ENCODE data around the gene SMG6.

DNA sequence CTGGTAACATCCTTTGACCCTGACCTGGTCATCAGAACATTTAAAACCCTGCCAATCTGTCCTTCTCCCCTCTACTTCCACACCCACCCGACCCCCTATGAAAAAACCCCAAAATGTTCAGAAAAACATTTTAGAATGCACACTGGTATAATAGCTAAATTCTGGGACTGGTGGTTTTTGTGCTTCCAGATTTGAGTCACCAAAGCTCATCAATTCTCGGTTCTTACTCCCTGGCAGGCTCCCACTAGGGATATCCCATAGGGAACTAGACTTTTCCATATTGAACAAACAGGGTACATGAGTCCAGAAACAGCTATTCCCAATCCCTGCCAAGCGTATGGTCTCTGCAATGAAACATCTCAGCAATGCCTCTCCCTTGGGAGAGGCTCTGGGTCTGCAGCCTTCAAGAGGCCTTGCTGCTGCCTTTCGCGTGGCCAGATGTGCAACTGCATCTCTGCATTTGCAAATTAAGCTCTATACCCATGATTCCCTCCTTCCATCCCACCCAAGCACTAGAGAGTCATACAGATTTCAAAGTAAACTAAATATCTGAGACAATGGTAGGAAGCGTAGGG is 67.7 kb downstream of the SMG6 start:
- TF ChIP-seq, protein P1, sequence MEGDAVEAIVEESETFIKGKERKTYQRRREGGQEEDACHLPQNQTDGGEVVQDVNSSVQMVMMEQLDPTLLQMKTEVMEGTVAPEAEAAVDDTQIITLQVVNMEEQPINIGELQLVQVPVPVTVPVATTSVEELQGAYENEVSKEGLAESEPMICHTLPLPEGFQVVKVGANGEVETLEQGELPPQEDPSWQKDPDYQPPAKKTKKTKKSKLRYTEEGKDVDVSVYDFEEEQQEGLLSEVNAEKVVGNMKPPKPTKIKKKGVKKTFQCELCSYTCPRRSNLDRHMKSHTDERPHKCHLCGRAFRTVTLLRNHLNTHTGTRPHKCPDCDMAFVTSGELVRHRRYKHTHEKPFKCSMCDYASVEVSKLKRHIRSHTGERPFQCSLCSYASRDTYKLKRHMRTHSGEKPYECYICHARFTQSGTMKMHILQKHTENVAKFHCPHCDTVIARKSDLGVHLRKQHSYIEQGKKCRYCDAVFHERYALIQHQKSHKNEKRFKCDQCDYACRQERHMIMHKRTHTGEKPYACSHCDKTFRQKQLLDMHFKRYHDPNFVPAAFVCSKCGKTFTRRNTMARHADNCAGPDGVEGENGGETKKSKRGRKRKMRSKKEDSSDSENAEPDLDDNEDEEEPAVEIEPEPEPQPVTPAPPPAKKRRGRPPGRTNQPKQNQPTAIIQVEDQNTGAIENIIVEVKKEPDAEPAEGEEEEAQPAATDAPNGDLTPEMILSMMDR (IDR thresholded peaks at IDR 0.05), result no peak
- TF ChIP-seq POLR2A (IDR thresholded peaks at IDR 0.05), result no peak

Measured in uterus (tissue), 2 donors.